H1 (cell line): ENCODE results near the gene PRKD1. TPM values are rescaled to one million over a fixed set of nuclear protein-coding genes. Genes with fewer than 3 reads are reported as not detected.

Source experiments
- CBX5 ChIP-seq: fragments of 300-800, 300-1000 bp; sonication (generic); IDR thresholded peaks from 2 replicates; pipeline ENCODE4 v1.7.1; 2016; ENCODE audit warnings: antibody characterized with exemption, low read length, low read depth
- GTF2F1 ChIP-seq: IDR thresholded peaks from 2 replicates; pipeline ENCODE4 v1.6.1; 2012; ENCODE audit warnings: low read depth, low read length, improper control_type of control experiment, borderline replicate concordance
- KDM4A ChIP-seq: IDR thresholded peaks from one replicate; pipeline ENCODE4 v1.7.1; 2012; ENCODE audit warnings: low read depth, mild to moderate bottlenecking, moderate library complexity, low read length, inconsistent platforms; ENCODE audit not compliant: severe bottlenecking
- NRF1 ChIP-seq: IDR thresholded peaks from 2 replicates; pipeline ENCODE4 v1.6.1; 2011; ENCODE audit warnings: mild to moderate bottlenecking, low read depth, low read length, improper control_type of control experiment
- USF2 ChIP-seq: IDR thresholded peaks from 2 replicates; pipeline ENCODE4 v1.6.1; 2011; ENCODE audit warnings: low read length, improper control_type of control experiment
- polyA plus RNA-seq, 7 experiments: library from polyadenylated mRNA; depleted of rRNA in 3 of 7; stranded (reverse) in 5 of 7; unstranded in 2 of 7; fragments of >200 nt in 5 of 7; fragments of 200-250 nt in 2 of 7; gene quantifications; 1 replicate in 5 of 7; 2 replicates in 1 of 7; 4 replicates in 1 of 7; pipeline versions ENCODE4 v1.2.1 to v1.2.3, GENCODE V29; 2011 to 2013; ENCODE audit warnings: missing spikeins in 2 of 7, mixed read lengths in 2 of 7
- total RNA-seq: library from RNA; stranded (reverse); fragmentation: NEBNext Ultra II Directional; extraction: Animal tissue kit (Norgen Biotek cat#: 25700); gene quantifications from 2 replicates; pipeline ENCODE4 v1.2.1, GENCODE V29; 2021
- TF ChIP-seq, protein P1 (sequence below): fragments of 300-600 bp; sonication (generic); IDR thresholded peaks from 2 replicates; pipeline ENCODE4 v1.7.1; 2012; ENCODE audit warnings: low read length, moderate library complexity, mild to moderate bottlenecking, inconsistent platforms; ENCODE audit not compliant: insufficient replicate concordance

Gene PRKD1
- total and polyA plus RNA-seq, 2 of the 8 experiments (the other 6 are each of a cell fraction or from before 2014, with no cell fraction given): 3.6 to 6.8 TPM

GRCh38 chr14:29649170-29649569, 278.5 kb downstream of the PRKD1 start (continued):
- no peak for TF ChIP-seq USF2
- no peak for TF ChIP-seq CBX5
- no peak for TF ChIP-seq KDM4A
- TF ChIP-seq NRF1: no peak
- TF ChIP-seq, protein P1, sequence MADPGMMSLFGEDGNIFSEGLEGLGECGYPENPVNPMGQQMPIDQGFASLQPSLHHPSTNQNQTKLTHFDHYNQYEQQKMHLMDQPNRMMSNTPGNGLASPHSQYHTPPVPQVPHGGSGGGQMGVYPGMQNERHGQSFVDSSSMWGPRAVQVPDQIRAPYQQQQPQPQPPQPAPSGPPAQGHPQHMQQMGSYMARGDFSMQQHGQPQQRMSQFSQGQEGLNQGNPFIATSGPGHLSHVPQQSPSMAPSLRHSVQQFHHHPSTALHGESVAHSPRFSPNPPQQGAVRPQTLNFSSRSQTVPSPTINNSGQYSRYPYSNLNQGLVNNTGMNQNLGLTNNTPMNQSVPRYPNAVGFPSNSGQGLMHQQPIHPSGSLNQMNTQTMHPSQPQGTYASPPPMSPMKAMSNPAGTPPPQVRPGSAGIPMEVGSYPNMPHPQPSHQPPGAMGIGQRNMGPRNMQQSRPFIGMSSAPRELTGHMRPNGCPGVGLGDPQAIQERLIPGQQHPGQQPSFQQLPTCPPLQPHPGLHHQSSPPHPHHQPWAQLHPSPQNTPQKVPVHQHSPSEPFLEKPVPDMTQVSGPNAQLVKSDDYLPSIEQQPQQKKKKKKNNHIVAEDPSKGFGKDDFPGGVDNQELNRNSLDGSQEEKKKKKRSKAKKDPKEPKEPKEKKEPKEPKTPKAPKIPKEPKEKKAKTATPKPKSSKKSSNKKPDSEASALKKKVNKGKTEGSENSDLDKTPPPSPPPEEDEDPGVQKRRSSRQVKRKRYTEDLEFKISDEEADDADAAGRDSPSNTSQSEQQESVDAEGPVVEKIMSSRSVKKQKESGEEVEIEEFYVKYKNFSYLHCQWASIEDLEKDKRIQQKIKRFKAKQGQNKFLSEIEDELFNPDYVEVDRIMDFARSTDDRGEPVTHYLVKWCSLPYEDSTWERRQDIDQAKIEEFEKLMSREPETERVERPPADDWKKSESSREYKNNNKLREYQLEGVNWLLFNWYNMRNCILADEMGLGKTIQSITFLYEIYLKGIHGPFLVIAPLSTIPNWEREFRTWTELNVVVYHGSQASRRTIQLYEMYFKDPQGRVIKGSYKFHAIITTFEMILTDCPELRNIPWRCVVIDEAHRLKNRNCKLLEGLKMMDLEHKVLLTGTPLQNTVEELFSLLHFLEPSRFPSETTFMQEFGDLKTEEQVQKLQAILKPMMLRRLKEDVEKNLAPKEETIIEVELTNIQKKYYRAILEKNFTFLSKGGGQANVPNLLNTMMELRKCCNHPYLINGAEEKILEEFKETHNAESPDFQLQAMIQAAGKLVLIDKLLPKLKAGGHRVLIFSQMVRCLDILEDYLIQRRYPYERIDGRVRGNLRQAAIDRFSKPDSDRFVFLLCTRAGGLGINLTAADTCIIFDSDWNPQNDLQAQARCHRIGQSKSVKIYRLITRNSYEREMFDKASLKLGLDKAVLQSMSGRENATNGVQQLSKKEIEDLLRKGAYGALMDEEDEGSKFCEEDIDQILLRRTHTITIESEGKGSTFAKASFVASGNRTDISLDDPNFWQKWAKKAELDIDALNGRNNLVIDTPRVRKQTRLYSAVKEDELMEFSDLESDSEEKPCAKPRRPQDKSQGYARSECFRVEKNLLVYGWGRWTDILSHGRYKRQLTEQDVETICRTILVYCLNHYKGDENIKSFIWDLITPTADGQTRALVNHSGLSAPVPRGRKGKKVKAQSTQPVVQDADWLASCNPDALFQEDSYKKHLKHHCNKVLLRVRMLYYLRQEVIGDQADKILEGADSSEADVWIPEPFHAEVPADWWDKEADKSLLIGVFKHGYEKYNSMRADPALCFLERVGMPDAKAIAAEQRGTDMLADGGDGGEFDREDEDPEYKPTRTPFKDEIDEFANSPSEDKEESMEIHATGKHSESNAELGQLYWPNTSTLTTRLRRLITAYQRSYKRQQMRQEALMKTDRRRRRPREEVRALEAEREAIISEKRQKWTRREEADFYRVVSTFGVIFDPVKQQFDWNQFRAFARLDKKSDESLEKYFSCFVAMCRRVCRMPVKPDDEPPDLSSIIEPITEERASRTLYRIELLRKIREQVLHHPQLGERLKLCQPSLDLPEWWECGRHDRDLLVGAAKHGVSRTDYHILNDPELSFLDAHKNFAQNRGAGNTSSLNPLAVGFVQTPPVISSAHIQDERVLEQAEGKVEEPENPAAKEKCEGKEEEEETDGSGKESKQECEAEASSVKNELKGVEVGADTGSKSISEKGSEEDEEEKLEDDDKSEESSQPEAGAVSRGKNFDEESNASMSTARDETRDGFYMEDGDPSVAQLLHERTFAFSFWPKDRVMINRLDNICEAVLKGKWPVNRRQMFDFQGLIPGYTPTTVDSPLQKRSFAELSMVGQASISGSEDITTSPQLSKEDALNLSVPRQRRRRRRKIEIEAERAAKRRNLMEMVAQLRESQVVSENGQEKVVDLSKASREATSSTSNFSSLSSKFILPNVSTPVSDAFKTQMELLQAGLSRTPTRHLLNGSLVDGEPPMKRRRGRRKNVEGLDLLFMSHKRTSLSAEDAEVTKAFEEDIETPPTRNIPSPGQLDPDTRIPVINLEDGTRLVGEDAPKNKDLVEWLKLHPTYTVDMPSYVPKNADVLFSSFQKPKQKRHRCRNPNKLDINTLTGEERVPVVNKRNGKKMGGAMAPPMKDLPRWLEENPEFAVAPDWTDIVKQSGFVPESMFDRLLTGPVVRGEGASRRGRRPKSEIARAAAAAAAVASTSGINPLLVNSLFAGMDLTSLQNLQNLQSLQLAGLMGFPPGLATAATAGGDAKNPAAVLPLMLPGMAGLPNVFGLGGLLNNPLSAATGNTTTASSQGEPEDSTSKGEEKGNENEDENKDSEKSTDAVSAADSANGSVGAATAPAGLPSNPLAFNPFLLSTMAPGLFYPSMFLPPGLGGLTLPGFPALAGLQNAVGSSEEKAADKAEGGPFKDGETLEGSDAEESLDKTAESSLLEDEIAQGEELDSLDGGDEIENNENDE: peak; percentile 69
- TF ChIP-seq GTF2F1: no peak
